ENCODE measurements around the gene MTARC1.

- no peak for TF ChIP-seq POLR2AphosphoS5 (IDR thresholded peaks at IDR 0.05)
- no peak for TF ChIP-seq POLR2A (IDR thresholded peaks at IDR 0.05)
These were observed 13.5 kb downstream of the MTARC1 start for GRCh38 chr1:220800262-220800661.
